Panc1 (cell line): Measurements from ENCODE around the gene SPATA18.

Experiments used
- POLR2AphosphoS5 ChIP-seq: IDR thresholded peaks from 2 replicates; pipeline ENCODE4 v1.6.1; 2012; ENCODE audit warnings: mild to moderate bottlenecking, low read depth, low read length, moderate library complexity
- SIN3A ChIP-seq: IDR thresholded peaks from 2 replicates; pipeline ENCODE4 v1.6.1; 2012; ENCODE audit warnings: low read depth, mild to moderate bottlenecking, low read length, moderate library complexity, borderline replicate concordance; ENCODE audit not compliant: insufficient read depth
- TCF7L2 ChIP-seq: IDR thresholded peaks from 2 replicates; pipeline ENCODE4 v1.6.1; 2011; ENCODE audit warnings: mild to moderate bottlenecking, low read depth, low read length, inconsistent platforms
- TF ChIP-seq, protein P1 (sequence below): fragments of 450-650 bp; IDR thresholded peaks from 2 replicates; pipeline ENCODE4 v1.5.1; 2017; ENCODE audit warnings: mild to moderate bottlenecking
- TF ChIP-seq, protein P2 (sequence below), 2 experiments: IDR thresholded peaks; 2 replicates each; pipeline ENCODE4 v1.6.1; 2011 to 2012; ENCODE audit warnings: low read depth in 2 of 2, control low read depth in 1 of 2, low read length in 1 of 2, mild to moderate bottlenecking in 1 of 2, moderate library complexity in 1 of 2; ENCODE audit not compliant: insufficient read depth in 1 of 2

DNA sequence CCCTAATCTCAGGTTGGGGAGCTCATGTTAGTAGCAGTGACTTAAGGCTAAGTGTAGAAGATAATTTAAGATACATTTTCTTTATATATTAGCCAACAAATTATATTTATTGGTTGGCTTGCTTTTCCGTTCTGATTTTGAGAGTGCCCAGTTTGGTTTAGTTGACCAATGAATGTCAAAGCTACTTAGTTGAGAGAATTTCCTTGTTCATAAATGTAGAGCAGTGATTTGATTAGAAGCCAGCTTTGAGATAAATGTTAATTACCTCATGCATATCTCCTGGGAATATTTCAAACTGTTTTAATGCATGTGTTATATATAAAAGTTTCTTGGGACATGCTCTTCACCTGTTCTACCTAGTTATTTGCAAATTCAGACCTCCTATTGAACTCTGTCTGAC lies 44.3 kb downstream of the SPATA18 start:
- TF ChIP-seq, protein P1, sequence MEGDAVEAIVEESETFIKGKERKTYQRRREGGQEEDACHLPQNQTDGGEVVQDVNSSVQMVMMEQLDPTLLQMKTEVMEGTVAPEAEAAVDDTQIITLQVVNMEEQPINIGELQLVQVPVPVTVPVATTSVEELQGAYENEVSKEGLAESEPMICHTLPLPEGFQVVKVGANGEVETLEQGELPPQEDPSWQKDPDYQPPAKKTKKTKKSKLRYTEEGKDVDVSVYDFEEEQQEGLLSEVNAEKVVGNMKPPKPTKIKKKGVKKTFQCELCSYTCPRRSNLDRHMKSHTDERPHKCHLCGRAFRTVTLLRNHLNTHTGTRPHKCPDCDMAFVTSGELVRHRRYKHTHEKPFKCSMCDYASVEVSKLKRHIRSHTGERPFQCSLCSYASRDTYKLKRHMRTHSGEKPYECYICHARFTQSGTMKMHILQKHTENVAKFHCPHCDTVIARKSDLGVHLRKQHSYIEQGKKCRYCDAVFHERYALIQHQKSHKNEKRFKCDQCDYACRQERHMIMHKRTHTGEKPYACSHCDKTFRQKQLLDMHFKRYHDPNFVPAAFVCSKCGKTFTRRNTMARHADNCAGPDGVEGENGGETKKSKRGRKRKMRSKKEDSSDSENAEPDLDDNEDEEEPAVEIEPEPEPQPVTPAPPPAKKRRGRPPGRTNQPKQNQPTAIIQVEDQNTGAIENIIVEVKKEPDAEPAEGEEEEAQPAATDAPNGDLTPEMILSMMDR = no peak
- no peak for TF ChIP-seq POLR2AphosphoS5
- TF ChIP-seq, protein P2, sequence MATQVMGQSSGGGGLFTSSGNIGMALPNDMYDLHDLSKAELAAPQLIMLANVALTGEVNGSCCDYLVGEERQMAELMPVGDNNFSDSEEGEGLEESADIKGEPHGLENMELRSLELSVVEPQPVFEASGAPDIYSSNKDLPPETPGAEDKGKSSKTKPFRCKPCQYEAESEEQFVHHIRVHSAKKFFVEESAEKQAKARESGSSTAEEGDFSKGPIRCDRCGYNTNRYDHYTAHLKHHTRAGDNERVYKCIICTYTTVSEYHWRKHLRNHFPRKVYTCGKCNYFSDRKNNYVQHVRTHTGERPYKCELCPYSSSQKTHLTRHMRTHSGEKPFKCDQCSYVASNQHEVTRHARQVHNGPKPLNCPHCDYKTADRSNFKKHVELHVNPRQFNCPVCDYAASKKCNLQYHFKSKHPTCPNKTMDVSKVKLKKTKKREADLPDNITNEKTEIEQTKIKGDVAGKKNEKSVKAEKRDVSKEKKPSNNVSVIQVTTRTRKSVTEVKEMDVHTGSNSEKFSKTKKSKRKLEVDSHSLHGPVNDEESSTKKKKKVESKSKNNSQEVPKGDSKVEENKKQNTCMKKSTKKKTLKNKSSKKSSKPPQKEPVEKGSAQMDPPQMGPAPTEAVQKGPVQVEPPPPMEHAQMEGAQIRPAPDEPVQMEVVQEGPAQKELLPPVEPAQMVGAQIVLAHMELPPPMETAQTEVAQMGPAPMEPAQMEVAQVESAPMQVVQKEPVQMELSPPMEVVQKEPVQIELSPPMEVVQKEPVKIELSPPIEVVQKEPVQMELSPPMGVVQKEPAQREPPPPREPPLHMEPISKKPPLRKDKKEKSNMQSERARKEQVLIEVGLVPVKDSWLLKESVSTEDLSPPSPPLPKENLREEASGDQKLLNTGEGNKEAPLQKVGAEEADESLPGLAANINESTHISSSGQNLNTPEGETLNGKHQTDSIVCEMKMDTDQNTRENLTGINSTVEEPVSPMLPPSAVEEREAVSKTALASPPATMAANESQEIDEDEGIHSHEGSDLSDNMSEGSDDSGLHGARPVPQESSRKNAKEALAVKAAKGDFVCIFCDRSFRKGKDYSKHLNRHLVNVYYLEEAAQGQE (IDR thresholded peaks at IDR 0.05; ENCODE audit: insufficient read depth in 1 of 2, low read depth in 2 of 2, low read length in 1 of 2) = no peak
- TF ChIP-seq TCF7L2 = no peak
- TF ChIP-seq SIN3A = no peak
